CD4-positive, alpha-beta T cell treated with Interleukin-4 for 4 hours (primary cell): ENCODE measurements around the gene TENT5C.

Experiments used
- DNase-seq: peaks from one replicate; pipeline ENCODE4 v3.0.0-alpha.2; 2020

Gene TENT5C

DNA sequence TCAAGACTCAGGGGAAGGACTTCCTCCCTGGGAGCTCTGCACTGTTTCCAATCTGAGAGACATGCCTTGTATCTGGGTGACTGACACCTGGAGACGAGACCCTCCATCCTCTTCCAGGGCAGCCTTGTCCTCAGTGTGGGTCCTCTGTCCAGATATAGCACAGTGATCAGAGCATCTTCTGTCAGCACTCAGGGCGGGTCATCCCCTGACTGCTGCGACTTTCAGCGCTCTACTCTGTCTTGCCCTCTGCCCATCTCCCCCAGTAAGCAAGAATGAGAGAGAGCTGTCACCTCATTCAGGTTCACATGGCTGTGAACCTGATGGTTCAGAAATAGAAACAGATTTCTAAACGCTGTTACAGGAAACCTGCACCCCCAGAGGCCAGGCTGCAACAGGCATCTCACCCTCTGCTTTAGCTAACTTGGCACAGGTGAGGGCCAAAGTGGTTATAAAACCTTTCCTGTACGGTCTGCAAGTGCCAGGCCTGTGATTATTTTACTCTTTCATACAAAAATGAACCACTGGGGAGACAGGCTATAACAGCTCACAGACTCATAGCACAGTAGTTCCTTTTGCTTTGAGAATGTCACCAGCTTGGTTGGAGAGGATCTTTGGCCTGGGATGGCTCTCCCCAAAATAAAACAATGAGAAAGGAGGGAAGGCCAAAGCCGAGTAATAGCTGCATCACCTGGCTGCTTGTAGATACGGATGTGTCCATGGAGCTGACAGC is 11.4 kb upstream of the TENT5C start:
- no peak for DNase-seq

DNA sequence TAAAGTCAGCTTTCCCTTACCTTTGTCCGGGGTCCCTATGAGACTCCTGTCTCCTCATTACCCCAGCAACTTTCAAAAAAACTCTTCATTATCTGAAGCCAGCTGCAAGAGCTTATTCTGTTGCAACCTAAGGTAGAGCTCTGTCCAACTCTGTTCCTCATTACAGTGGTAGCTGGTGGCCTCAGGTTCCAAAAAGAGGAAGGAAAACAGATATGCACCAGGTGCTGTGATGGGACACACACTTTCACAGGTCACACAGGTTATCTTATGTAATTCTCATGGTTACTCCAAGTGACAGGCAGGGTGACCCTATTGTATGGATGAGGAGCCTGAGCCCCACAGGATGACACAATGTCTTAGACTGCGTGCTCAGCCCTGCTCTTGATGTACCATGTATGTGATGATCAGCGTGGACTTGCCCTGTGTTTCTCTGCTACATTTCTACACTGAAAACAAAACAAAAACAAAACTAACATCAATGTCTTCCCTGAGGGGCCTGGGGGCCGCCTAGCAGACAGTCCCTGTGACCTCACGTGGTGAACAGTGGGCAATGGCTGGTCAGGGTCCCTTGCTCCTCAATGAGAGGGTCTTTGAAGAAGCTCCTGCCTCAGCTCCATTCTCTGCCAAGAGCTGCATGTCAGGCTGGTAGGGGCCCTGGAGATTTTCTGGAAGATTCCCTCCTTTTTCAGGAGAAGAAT is 9.7 kb upstream of the TENT5C start:
- DNase-seq: no peak

DNA sequence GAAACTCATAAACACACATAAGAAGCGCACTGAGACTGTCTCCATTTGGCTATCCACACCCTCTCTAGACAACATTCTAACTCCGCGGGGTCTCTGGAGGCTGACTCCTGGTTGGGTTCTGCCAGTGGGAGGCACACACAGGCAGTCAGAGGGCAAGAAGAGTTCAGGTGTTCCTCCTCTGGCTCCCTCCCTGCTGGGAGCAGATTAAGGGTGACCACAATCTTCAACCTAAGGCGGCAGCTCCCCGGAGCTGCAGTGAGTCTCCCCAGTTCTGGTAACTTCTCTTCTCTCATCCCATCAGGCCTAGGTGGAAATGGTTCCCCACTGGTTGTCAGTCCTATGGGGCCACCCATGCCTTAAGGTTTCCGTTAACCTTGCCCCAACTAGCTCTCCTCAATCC is 7.4 kb upstream of the TENT5C start:
- DNase-seq: no peak

DNA sequence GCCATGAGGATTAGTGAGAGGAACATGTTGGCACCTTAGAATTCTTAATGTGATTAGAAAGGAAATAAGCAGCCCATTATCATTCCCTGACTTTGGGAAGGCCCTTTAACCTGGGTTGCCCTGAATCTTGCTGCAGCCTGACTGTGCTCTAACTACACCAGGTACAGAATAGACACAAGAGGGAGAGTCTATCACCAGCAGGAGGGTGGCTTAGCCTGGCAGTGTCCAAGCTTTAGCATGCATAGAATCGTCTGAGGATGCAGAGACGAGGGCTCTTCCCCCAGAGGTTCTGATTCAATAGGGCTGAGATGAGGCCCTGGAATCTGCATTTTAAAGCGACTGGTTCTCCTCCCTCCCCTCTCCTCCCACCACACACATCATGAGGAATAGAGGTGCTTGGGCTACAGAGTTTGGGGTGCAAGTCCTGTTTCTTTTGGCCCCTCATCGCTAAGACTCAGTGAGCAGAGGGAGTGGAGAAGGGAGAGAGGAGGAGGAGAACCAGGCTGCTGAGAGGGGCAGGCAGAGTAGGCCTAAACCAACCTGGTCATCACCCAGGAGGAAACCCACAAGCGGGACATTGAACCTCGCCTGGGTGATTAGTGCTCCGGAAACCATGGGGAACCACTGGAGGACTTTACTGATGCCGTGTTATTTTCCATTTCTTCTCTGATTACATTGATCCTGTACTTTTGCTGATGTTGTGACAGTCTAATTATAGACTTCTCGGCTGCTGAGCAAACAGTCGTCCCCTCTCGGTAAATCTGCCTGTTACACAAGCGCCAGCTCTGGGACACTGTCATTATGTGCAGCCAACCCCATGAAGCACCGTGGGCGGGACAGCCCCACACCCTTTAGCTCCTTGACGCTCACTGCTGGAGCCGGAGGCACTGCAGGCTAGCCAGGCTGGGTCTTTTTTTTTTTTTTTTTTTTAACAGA is 6.3 kb upstream of the TENT5C start:
- DNase-seq: no peak

DNA sequence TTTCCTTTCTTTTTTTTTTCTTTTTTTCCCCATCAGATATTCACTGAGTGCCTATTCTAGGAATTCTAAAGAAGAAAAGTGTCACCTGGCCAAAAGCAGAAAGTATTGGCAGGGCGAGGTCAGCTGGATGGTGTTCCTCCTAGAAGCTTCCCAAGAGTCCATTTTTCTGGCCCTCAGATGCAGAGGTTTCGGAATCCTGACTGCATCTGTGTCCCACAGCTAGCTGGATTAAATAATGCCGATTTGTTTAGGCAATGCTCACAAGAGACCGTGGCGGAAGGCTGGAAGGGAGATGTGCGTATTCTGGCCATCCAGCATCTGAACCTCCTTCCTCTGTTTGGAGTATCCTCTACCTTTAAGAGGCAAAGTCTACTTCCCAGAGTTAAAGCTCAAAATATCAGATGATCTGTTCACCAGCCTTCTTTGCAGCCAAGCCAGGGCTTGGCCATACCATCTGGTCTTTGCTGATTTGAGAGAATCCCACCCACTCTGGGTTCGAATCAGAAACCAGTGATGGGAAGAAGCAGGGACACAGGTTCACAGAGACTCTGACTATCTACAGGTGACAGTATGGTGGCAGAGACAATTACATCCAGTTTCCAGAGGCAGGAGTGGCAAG is 5.4 kb upstream of the TENT5C start:
- DNase-seq: no peak

DNA sequence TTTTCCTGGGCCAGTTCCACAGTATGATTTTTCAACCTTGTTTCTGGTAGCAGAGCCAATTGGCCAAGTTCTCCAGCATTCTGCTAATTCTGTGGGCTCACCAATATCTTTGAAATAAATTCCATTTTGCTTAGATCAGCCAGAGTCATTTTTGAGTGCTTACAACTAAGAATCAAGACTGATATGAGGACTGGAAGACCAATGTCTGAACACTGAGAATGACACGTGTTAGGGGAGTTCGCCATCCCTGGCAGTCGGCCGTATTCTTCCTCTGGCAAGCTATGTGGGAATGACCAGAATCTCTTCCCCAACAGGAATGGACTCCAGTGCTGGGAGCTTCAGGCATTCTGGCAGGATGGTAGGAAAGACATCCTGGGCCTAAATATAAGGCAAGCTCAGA is 4.9 kb upstream of the TENT5C start:
- no peak for DNase-seq

DNA sequence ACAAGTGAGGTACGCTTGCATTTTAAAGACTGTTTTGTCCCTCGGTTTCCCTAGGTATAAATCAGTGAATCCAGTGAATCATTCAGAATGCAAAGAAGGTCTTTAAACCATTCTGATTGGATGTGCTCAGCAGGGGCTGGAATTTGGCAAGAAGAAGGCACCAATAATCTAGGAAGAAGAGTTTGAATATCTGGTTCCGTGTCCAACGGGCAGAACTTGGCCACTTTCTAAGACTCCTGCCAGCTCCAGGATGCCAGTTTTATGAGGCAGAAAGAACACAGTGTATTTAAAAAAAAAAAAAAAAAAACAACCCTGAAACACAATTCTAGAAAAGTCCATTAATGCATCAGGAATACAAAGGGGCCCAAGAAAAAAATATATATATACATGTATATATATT is 3.0 kb upstream of the TENT5C start:
- DNase-seq: no peak

DNA sequence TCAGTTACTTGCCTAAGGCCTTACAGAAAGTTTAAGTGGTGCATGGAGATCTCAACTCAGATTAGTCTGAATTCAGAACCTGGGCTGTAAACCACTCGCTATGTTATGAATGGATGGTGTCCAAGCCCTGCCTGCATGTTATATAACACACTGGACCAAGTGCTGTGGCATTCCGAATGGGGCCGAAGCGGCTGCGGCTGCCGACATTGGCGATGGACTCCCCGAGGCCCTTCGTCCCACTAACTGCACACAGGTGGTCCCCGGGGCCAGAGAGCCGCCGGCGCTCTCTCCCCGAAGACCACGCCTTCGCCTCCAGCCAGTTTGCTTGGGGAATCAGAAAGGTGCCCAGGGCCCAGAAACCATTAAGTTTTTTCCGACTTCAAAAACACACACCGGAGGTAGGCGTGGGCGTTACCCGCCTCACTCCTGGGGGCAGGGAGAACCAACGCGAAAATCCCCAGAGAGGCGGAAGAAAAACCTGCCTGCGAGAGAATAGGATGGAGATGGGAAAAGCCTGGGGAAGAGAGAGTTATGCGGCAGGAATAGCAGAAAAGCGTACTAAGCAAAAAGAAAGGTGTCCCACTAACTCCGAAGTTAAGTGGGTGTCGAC is 579 bp upstream of the TENT5C start:
- no peak for DNase-seq

DNA sequence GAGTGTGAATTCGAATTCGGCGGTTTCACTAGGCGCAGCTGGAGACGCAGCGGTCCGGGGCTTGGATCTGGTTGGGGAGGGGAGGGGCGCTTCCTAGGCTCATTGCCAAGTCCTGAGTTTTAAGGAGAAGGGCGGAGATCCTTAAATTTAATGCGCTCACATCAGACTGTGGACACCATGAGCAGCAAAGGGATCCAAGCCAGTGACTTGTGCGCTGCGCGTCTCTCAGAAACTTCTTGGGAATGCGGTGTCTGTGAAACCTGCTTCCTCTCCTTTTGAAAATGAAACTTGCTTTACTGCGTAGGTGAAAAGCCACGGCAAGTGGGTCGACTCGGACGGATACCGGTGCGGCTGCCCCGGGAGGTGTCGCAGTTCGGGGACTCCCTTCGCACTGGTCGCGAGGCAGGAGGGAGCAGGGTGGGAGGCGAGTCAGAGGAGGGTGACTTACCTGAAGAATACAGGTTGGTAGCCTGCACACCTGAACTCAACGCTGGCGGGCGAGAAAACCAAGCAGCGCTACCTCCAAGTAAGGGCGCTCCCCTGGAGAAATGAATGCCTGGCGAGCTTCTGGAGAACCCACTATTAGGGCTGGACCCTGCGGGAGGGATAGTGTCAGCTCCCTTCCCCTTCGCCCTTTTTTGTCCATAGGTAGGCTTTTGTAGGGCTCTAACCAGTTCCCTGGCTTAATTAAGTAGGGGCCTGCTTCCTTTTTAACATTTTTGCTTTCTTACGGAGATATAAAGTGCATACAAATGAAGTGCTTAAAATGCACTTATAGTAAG is 992 bp downstream of the TENT5C start:
- peak; percentile 60 for DNase-seq

DNA sequence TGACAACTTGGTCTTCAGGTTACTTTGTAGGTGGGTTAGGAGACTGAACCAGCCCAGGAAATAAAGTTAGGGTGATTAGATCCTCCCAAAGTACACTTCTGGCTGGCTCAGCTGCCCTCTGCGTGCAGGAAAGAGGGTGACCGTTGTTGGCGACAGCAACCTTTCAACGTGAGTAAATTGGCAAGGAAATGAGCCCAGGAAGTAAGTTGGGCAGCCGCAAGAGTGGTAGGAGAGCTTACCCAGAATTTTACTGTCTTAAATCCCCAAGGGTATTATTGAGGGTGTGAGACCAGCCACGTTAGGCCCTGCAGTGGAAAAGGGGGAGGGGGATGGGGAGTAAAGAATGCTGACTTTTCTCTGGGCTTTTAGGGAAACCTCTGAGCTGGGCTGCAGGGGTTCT is 1.6 kb downstream of the TENT5C start:
- peak; percentile 64 for DNase-seq

DNA sequence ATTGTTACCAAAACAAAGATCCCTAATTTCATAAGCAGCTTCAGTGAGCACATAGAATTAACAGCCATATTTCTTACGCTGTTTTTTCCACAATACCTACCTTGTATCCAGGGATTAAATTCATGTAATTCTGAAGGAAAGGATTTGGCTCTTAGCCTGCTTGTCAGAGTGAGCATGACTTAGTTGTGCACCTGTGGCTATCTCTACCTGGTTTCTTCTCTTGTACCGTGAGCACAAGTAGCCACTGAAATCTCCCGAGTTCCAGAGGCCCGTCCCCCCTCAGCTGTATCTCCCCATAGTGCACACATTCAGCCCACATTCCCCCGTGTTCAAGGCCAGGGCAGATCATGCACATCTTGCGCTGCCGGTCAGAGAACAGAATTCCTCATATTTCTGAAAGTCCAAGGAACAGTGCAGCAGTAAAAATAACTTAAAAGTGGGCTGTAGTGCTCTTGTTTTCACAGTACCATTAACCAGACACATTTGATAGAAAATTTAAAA is 2.3 kb downstream of the TENT5C start:
- DNase-seq: no peak

DNA sequence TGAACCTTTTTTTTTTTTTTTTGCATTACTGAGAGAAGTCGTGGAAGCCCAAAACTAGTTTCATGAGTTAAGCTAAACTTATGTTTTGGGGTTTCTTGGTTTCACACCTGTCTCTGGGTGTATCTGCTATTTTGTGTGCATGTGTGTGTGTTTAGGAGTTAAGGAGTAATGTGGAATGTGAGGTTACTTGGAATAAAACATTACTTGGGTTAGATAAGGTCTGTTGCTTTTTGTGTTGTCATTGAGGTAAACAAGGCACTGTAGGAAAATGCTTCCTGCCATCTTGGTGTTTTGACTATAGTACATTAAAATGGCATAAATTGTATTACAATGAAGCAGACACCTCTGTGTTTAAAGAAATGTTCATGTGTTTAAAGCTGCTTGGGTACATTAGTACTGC is 2.9 kb downstream of the TENT5C start:
- DNase-seq: no peak

DNA sequence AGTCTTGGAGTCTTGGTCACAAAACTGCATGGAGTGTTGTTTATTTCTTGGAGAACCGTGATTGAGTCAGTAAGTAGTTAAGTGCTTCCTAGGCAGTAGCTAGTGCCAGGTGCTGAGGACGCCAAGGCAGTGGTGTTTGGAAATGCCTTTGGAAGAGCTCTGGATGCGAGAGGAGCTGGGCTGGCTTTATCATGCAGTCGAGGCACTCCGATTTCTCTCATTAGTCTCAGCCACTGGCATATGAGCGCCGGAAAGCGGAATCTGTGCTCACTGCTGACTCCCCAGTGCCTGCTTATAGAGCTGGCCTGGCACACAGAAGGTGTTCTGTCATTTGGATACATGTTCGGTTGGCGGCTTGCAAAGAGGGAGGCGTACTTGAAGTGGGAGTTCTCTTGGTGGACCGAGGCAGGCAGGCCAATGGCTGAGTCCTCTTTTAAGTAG is 3.6 kb downstream of the TENT5C start:
- DNase-seq: no peak

DNA sequence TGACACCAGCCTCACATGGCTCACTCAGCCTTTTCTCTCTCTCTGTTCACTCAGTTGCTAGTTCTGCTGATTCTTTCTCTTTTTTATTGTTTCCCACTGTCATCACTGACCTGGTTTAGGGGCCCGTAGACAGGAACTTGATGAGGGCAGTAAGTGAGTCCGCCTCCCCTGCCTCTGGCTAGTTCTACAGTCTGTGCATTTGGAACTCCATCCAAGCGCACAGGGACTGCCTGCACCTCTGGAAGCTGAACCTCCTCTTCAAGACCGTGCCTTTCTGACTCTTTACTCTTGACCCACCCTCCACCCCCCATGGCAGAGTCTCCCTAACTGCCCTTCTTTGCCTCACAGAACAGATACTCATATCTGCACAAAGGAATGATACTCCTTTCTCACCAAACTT is 4.2 kb downstream of the TENT5C start:
- no peak for DNase-seq

DNA sequence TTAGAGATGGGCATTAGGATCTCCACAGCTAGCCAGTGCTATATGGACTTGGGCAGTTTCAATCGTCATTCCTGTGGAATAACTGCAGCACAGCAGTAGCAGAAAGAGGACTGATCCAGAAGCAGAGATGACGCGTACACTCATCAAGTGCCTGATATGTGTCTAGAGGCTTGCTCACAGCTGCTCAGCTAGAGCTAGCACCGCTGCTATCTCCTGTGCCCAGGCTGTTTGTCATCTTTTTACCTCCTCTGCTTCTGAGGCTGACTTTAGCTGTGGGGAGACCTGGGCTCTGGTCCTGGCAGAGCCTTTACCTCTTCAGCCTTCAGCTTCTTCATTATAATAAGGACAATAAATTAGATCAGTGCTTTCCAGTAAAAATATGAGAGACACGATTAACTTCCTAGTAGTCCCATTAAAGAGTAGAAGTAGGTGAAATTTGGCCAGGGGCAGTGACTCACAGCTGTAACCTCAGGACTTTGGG is 5.3 kb downstream of the TENT5C start:
- DNase-seq: no peak

DNA sequence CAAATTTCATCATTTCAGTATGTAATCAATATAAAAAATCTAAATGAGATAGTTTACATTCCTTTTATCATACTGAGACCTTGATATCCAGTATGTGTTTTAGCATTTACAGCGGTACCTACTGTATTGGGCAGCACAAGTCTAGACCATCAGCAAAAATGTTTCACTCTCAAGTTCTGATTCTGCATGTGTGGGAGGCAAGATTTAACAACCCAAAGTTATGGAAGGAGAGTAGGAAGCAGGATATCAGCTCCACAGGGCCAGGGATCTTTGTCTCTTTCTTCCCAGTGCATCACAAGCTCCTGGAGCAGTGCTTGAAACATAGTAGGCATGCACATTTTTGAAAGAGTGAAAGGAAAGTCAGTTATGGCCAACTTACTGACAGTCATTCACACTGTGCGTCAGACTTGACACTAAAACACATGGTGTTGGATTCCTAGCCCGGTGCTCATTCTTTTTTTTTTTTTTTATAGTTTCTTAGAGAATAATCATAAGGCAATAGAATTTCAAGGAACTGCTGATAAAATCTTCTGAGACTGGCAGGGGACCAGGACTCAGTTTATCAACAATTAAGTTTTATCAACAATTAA is 6.1 kb downstream of the TENT5C start:
- no peak for DNase-seq

DNA sequence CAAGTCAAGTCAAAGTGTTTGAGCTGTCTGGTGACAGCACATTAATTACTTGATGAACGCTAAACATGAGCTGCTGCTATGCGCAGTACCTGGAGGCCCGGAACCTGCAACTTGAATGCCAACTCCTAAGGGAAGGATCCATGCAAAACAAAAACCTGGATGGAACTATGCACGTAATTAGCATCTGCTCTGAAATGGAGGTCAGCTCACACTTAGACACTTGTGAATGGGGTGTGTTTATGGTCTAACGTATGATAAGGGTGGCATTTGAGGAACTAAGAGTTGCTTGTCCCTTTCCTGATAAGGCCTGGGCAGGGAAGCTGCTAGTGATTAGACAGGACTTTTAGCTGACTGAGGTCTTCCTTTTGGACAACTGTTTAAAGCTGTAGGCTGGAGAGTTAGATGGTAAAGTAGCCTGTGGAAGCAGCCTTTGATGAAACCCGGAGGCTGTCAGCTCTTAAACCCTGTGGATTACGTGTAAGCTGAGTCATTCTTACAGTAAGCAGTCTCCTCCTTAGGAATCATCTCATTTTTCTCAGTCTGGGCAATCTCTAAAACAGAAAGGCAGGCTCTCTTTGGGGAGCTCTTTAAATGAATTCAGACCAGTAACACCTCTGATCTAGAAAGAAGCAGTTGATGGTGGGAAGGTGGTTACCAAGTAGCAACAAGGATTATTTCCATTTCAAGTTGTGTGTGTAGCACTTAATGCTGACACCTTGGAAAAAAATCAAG is 6.8 kb downstream of the TENT5C start:
- no peak for DNase-seq

DNA sequence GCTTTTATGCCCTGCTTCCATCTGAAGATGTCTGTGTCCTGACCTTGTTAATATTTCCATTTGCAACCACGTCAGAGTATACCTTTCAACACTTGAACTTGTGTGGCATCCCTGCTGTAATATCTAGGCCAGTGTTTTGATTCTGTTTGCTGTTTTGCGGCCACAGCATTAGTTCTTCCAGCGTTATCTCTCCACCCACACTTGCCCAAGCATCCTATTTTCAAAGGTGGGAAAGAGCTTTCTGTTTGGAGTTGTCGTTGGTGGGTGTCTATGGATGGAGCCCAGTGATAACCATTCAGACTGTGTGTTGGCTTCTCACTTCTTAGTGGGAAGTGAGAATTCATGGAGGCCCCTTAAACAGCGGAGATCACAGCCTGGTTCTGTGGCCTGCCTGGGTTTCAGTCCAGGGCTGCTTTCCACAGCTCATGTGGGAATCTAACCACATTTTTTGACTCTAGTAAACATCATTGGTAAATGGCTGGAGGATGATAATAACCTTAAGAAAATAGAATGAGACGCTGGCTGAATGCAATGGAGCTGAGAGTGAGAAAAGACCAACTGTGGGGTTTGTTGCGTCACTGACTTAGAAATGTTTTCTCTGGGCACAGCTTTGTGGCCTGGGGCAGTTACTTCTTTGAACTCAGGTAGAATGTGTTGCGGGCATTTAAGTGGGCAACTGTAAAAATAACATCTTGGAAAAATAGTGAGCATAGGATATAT is 7.6 kb downstream of the TENT5C start:
- DNase-seq: no peak

DNA sequence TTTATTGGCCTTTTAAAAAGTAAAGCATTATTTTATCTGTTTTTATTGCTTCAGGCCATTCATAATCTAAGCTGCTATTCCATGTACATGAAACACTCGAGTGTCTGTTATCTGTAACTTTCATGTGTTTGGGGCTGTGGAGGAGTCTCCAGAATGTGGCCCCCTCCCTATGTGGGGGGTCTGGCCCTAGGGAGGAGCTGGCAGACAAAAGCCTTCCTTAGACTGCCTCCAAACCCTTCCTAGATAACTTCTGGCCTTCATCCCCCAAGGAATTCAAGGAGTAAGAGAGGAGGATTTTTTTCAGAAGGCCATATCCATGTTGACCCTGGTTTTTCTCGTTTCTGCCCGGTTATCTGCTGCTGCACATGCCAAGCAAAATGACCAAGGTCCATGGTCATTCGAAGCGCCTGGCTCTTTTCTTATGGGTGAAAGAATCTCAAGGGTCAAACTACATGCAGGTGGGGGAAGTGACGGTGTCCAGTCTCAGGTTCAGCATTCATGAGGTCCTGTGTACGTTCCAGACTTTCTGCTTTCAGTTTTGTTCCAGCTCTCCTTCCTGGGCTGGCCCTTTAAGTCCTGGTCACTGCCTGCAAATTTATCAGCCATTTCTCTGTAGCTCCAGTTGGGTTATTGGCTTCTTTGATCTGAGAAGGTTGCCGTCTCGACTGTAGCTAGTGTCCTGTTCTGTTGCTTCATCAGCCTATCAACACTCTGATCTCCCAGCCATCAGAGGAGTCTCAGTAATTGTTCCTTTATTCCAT is 8.3 kb downstream of the TENT5C start:
- no peak for DNase-seq
